Lung (tissue), 12 donors: ENCODE results near the gene HAVCR2. TPM values are rescaled to one million over a fixed set of nuclear protein-coding genes. Genes with fewer than 3 reads are reported as not detected.
A peak's percentile ranks its signal among the peaks of the same experiment; 100 is the strongest.

Experiments
- ATAC-seq: fragments of 200-7000 bp; cut with Tn5 transposase; one replicate; pipeline ENCODE4 v1.9.1; 2020; ENCODE audit warnings: moderate number of reproducible peaks; ENCODE audit not compliant: insufficient read depth, low FRiP score
- DNase-seq, 3 donors: peaks; one replicate each; pipeline ENCODE4 v3.0.0-alpha.2; 2013 to 2017
- H3K27ac ChIP-seq, 2 donors: one replicate each; pipeline ENCODE4 v1.5.1; 2013; ENCODE audit warnings: mild to moderate bottlenecking in 2 of 2, moderate library complexity in 2 of 2, control low read depth in 1 of 2, inconsistent platforms in 1 of 2, low read depth in 1 of 2, low read length in 1 of 2
- H3K27me3 ChIP-seq, 3 donors: one replicate each; pipeline ENCODE4 v1.5.1; 2013; ENCODE audit warnings: low read length in 2 of 3; ENCODE audit not compliant: control insufficient read depth in 3 of 3, insufficient read depth in 3 of 3
- H3K36me3 ChIP-seq, 4 donors: one replicate each; pipeline ENCODE4 v1.5.1; 2013; ENCODE audit warnings: low read length in 4 of 4, mild to moderate bottlenecking in 1 of 4, moderate library complexity in 1 of 4; ENCODE audit not compliant: control insufficient read depth in 4 of 4, insufficient read depth in 4 of 4
- H3K4me1 ChIP-seq, 5 donors: one replicate each; pipeline ENCODE4 v1.5.1; 2013; ENCODE audit warnings: low read length in 5 of 5, mild to moderate bottlenecking in 2 of 5, moderate library complexity in 1 of 5; ENCODE audit not compliant: control insufficient read depth in 5 of 5, insufficient read depth in 5 of 5
- H3K4me3 ChIP-seq: one replicate; pipeline ENCODE4 v1.5.1; 2013; ENCODE audit warnings: mild to moderate bottlenecking, control low read depth, moderate library complexity
- H3K9ac ChIP-seq, 2 donors: one replicate each; pipeline ENCODE4 v1.5.1; 2013; ENCODE audit warnings: low read length in 2 of 2, control low read depth in 1 of 2; ENCODE audit not compliant: insufficient read depth in 1 of 2
- H3K9me3 ChIP-seq, 4 donors: one replicate each; pipeline ENCODE4 v1.5.1; 2013; ENCODE audit warnings: low read length in 3 of 4, mild to moderate bottlenecking in 1 of 4, moderate library complexity in 1 of 4; ENCODE audit not compliant: control insufficient read depth in 4 of 4, insufficient read depth in 3 of 4
- WGBS, 2 donors: extraction: QIAGEN DNeasy Blood & Tissue Kit; methylation state at CpG; one replicate each; pipeline ENCODE4 v1.1.7; 2013; 5-methylcytosine and 5-hydroxymethylcytosine counted together
- polyA plus RNA-seq, 2 donors: library from polyadenylated mRNA; stranded (reverse); fragments of 200-250 nt; gene quantifications; one replicate each; pipeline ENCODE4 v1.2.1, GENCODE V29; 2013
- total RNA-seq, 2 donors: library from RNA; depleted of rRNA in 1 of 2; stranded (reverse); fragments of >200 nt in 1 of 2; gene quantifications; one replicate each; pipeline ENCODE4 v1.2.1, GENCODE V29; 2014 to 2021
- TF ChIP-seq, protein P1 (sequence below): IDR thresholded peaks from 2 replicates; pipeline ENCODE4 v1.5.1; 2012; ENCODE audit warnings: mild to moderate bottlenecking; ENCODE audit errors: control extremely low read depth, extremely low read depth
- donor health status: control.
- donor health status: control.
- donor health status: Bipolar disorder and iron deficiency.
- donor health status: healthy.
- donor health status: DM: yes; HTN: yes; CAD: no.

HAVCR2 gene
- total and polyA plus RNA-seq, 4 donors = 8.8 to 38.4 (median 22.8) TPM

DNA sequence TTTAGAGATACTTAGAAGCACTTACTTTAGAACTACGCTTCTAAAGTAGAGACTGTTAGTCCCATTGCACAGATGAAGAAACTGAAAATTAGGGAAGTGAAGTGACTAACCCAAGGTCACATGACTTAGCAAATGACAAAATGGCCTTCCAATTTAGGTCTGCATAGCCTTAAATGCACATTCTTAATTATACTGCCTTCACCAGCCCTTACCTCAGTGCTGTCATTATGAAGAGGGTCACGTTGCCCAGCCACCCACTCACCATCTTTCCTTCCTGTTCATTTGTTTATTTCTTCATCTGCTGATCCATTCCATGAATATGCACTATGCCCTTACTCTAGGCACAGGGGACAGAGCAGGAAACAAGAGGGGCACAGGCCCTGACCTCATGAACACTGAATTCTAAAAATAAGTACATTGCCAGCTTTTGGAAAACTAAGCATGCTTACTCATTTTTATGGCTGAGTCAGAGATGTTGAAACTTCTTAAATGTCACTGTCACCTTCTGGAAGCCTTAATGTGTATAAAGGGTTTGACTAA is 8.6 kb downstream of the HAVCR2 start:
- DNase-seq (peak in 1 of 3 donors; percentile 28), ATAC-seq (peak; percentile 79)
- Histone ChIP-seq H3K36me3 (no peaks in the 10 kb centered on the region), H3K27me3 (no peaks in the 10 kb centered on the region), H3K27ac (no peak overlapping the region), H3K4me3 (no peak overlapping the region), H3K4me1 (peaks cover 0 to 3% (median 0%) of the 10 kb centered on the region in 5 donors), H3K9ac (no peak overlapping the region), H3K9me3 (no peaks in the 10 kb centered on the region)
- WGBS, 2 donors = 49 to 56% methylated on average over 2 of the region's 2 CpGs
- TF ChIP-seq, protein P1, sequence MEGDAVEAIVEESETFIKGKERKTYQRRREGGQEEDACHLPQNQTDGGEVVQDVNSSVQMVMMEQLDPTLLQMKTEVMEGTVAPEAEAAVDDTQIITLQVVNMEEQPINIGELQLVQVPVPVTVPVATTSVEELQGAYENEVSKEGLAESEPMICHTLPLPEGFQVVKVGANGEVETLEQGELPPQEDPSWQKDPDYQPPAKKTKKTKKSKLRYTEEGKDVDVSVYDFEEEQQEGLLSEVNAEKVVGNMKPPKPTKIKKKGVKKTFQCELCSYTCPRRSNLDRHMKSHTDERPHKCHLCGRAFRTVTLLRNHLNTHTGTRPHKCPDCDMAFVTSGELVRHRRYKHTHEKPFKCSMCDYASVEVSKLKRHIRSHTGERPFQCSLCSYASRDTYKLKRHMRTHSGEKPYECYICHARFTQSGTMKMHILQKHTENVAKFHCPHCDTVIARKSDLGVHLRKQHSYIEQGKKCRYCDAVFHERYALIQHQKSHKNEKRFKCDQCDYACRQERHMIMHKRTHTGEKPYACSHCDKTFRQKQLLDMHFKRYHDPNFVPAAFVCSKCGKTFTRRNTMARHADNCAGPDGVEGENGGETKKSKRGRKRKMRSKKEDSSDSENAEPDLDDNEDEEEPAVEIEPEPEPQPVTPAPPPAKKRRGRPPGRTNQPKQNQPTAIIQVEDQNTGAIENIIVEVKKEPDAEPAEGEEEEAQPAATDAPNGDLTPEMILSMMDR = no peak

DNA sequence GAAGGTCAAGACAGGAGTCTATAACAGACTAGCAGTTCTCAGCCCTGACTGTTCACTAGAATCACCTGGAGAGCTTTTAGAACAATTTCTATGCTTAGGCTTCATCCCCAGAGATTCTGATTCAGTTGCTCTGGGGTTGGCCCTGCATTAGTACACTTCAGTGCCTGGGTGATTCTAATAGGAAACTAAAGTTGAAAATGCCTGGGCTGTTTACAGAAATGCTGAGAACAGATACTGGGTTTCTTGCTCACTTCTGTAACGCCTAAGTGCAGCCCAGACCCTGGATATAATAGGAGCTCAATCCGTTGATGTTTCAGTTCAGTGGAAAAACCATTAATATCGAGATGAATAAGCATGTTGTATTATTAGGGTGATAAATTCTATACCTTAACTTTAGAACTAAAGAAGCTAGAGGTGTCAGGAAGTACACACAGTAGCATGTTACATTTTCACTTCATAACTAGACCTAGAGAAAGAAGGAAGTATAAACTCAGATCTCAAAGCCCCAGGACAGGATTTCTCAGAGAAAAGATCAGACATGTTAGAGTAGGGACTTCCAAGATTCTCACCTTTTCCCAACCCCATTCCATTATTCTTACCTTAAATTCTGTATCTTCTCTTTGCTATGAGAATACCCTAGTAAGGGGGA is 20.4 kb downstream of the HAVCR2 start:
- TF ChIP-seq, protein P1 = no peak
- ATAC-seq (no peak), DNase-seq (no peak)
- no peaks in the 10 kb centered on the region for H3K36me3 ChIP-seq
- H3K9me3 ChIP-seq = no peaks in the 10 kb centered on the region
- H3K4me3 ChIP-seq = no peak overlapping the region
- no peaks in the 10 kb centered on the region for H3K4me1 ChIP-seq
- H3K27ac ChIP-seq = no peak overlapping the region
- no peaks in the 10 kb centered on the region for H3K27me3 ChIP-seq
- 74 to 79% methylated on average over 3 of the region's 3 CpGs for WGBS, 2 donors
- H3K9ac ChIP-seq = no peak overlapping the region

DNA sequence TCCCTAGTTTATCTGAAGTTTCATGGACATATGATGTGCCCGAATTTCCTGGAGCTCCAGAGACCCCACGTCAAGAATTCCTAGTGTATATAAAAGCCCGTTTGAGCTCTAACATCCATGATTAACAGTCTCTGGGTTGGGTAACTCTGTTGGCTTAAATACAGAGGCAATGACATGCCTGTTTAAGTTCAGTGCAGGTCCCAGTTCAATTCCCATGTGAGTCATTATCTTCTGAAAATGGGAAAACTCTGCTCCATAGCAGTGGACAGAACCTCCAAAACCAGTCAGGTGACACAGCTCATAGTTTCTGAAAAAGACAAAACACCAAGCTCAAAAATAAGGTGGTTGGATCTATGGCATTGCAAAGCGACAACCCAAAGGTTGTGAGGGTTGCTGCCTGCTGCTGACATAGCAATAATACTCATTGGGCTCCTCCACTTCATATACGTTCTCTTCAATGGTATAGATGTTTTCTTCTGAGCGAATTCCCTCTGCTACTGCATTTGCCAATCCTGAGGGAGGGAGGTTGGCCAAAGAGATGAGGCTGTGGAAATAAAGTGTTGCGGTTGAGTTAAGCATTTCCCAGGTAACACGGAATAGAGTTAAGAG is 22.0 kb downstream of the HAVCR2 start:
- Histone ChIP-seq H3K4me3 (no peak overlapping the region), H3K27me3 (no peaks in the 10 kb centered on the region), H3K9me3 (no peaks in the 10 kb centered on the region), H3K9ac (no peak overlapping the region), H3K36me3 (no peaks in the 10 kb centered on the region), H3K27ac (no peak overlapping the region), H3K4me1 (no peaks in the 10 kb centered on the region)
- no peak for ATAC-seq
- TF ChIP-seq, protein P1 = no peak
- 86 to 94% methylated on average over 8 of the region's 8 CpGs for WGBS, 2 donors
- no peak for DNase-seq
